NCI-H748 (cell line): ENCODE results near the gene MCCC2.
"Not testable (repeated sequence)": the region's sequence is repeated elsewhere in the genome, so short reads cannot be mapped to it uniquely, and the experiment has no call there.

Experiments
- DNase-seq: peaks from one replicate; lab custom pipeline; 2025; ENCODE audit not compliant: unreplicated experiment; lab: John Stamatoyannopoulos, UW

The MCCC2 gene

DNA sequence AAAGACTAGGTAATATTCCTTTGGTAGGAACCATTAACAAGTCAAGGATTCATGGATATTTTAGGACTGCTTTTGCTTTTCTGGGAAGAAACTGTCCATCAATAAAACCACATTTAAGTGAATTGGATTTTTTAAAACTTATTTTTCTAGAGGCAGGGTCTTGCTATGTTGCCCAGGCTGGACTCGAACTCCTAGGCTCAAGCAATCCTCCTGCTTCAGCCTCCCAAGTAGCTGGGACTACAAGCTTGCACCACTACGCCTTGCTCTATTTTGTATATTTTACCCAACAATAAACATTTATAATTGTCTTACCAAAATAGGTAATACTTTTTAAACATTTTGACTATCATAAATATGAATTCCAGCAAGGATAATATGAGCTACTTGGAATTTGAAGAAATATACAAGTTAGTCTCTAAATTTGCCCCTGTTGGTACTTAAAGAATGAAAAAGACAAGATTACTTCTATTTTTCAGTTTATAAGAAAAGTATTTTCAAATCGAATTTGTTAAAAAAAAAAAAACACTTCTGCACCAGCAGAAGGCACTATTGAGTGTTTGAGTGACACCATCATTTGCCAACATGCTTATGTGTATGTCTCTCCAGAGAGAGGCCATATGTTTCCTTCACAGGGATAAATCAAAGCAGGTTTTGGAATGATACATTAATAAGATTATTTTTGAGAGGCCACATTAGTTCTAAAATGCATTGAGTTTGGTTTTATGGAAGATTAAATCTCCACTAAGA lies 71.9 kb downstream of the MCCC2 start:
- peak; percentile 16 for DNase-seq

DNA sequence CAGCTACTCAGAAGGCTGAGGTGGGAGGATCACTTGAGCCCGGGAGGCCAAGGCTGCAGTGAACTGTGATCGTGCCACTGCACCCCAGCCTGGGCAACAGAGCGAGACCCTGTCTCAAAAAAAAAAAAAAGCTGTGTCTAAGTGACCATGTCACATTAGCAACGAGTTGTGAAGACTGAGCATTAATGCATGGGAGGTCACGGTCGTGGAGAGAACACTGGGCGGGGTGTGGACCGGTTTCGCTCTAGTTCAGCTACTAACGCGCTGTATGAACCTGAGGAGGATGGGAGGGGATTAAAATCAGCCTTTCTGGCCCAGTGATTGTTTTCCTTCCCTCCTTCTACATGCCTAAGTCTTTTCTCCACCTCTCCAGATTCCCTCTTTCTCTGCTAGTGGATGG lies 75.2 kb downstream of the MCCC2 start:
- DNase-seq, result no peak

- no peak for DNase-seq
These were observed 76.2 kb downstream of the MCCC2 start for GRCh38 chr5:71663191-71663969.

DNA sequence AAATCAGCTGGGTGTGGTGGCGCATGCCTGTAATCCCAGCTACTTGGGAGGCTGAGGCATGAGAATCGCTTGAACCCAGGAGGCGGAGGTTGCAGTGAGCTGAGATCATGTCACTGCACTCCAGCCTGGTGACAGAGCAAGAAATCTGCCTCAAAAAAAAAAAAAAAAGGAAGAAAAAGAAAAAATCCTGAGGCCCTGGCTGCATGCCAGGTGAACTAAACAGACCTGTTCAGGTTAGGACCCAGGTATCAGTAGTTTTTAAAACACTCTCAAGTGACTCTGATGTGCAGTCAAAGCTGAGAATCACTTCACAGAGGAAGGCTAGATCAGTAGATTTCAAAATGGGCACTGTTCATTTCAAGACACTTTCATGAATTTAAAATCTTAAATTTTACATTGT lies 77.5 kb downstream of the MCCC2 start:
- DNase-seq, result not testable (repeated sequence)

- no peak for DNase-seq
These were observed 79.2 kb downstream of the MCCC2 start for GRCh38 chr5:71666321-71666720.

DNA sequence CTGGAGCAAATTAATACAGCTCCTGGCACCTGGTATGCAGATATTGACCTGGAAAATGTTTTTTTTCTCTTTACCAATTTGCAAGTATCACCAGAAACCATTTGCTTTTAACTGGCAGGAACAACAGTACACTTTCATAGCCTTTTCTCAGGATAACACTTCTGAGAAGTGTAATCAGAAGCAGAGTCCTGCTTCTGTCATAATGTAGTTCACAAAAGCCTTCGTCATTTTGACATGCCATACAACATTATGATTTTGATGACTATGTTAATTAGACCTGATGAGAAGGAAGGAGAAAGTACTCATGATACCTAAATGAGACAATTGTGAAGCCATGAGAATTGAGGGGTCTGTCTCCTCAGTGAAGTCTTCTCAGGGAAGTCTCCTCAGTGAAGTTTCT lies 90.8 kb downstream of the MCCC2 start:
- no peak for DNase-seq

GRCh38 chr5:71679714-71680113 lies 92.6 kb downstream of the MCCC2 start:
- no peak for DNase-seq

GRCh38 chr5:71680510-71680909 lies 93.4 kb downstream of the MCCC2 start:
- DNase-seq, result no peak

GRCh38 chr5:71681296-71681695 lies 94.2 kb downstream of the MCCC2 start:
- no peak for DNase-seq

DNA sequence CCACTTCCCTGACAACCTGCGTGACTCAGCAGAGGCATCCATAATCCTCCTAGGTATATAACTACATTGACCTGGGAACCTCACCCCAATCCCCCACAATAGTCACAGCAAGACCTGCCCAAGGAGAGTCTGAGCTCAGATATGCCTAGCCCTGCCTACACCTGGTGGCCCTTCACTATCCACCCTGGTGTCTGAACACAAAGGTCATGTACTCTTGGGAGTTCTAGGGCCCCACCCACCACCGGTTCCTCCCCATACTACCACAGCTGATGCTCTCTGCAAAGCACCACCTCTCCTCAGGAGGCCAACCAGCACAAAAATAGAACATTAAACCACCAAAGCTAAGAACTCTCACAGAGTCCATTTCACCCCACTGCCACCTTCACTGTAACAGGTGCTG lies 97.2 kb downstream of the MCCC2 start:
- DNase-seq, result no peak

DNA sequence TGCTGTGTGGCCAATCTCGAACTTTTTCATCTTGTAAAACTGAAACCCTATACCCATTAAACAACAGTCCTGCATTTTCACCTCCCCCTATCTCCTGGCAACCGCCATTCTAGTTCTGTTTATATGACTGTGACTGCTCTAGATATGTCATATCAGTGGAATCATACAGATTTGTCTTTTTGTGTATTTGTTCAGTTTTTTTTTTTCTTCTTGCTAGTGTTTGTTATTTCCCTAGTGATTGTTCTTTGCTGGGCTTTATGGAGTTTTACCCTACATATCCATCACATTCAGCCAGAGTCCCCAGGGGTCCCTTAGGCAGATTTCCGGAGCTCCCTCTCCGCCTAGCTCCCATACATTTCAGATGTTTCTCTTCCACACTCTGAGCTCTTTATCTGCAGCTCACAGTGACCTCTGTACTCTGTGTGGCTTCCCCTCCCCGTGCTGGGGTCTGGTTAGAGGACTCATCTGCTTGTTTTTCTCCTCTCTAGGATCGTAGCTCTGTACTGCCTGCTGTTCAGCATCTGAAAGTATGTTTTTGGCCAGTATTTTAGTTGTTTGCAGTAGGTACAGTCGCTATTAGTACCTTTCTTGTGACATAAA lies 106.8 kb downstream of the MCCC2 start:
- no peak for DNase-seq

DNA sequence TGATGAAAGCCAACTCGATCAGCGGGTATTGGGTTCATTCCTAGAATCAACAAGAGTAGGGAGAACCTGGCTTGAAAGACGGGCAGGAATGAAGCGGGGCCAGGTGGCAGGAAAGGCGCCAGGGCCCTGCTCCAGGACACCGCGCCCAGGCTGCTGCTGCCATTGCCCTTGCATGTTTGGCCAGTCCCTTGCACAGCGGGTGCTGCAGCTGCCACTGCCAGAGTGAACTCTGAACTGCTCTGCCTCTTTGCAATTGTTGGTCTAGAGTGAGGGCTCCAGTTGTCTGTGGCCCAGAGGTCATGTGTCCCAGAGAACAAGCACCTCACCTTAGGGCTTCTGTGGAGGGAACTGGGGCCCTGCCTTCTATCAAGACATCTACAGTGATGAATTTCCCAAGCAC lies 107.9 kb downstream of the MCCC2 start:
- DNase-seq, result no peak

GRCh38 chr5:71695595-71695994 lies 108.5 kb downstream of the MCCC2 start:
- no peak for DNase-seq

- no peak for DNase-seq
These were observed 110.8 kb downstream of the MCCC2 start for GRCh38 chr5:71697967-71698366.

DNA sequence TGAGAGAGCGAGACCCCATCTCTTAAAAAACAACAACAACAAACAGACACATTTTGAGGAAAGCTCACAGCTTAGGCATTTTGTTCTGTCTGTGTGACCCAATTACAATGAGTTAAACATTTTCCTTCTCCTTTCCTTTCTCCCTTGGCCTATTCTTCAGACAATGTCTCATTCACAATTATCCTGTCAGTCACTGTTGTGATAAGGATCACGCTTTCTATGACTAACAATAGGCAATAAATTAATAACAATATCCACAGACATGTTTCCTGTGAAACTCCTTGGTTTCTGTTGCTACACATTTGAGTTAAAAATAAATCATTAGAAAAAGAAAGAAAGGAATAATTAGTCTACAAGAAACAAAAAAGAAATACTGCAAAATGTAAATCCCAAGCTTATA lies 112.1 kb downstream of the MCCC2 start:
- DNase-seq, result no peak

- DNase-seq, result no peak
These were observed 112.6 kb downstream of the MCCC2 start for GRCh38 chr5:71699751-71700150.

- no peak for DNase-seq
These were observed 113.7 kb downstream of the MCCC2 start for GRCh38 chr5:71700803-71701202.

- DNase-seq, result no peak
These were observed 114.3 kb downstream of the MCCC2 start for GRCh38 chr5:71701407-71701806.

- peak; percentile 29 for DNase-seq
These were observed 116.8 kb downstream of the MCCC2 start for GRCh38 chr5:71703941-71704340.

DNA sequence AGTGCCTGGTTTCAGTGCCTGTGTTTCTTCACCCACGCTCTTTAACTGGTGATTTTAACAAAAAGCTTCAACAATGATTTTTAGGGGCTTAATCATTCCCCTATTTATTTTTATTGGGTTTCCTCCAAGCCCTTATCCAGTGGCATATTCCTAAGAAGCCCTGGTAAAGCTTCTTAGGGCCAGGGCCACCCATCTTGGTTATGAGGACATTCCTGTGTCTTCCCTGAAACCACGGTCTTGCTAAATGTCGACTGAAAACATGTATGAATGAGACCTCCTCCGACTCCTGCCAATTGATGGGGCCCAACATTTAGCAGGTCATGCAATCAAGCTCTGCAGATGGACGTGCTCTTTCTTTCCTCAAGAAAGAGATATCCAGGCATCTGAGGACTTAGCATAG lies 118.3 kb downstream of the MCCC2 start:
- no peak for DNase-seq

- no peak for DNase-seq
These were observed 119.8 kb downstream of the MCCC2 start for GRCh38 chr5:71706906-71707305.
